NCI-H1417 (cell line): ENCODE results near the gene PARVB.

ENCODE experiments used
- DNase-seq, 3 experiments: peaks; one replicate each; lab custom pipeline; 2025; lab: John Stamatoyannopoulos, UW

Gene PARVB

GRCh38 chr22:44200451-44200850 is 176.3 kb downstream of the PARVB start:
- DNase-seq, result no peak

DNA sequence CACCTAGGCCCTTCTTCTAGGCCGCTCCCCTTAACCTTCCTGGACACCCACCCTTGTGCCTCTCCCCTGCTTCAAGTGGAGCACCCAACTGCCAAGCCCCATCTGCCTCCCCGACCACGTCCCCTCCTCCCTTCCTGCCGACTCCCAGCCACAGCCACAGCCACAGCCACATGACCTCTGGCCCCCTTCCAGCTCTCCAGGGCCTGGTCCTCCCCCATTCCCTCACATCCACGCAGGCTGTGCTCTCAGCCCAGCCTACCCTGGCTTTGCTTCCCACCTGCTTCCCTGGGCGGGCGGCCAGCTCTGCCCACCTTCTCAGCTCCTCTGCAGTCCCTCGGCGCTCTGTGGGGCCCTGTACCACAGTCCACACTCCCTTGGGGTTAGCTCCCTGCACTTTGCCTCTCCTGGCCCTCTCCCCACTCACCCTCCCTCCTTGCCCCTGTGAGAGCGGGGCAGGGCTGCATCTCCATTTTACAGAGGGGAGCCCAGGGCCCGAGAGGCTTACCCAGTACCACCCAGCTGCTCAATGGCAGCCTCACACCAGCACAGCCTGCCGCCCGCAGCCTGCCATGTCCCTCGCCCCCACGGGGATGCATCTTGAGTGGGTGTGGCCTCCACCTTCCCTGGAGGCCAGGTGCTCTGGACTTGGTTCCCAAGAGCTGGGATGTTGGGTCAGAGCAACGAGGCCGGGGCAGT is 176.9 kb downstream of the PARVB start:
- DNase-seq, result no peak

DNA sequence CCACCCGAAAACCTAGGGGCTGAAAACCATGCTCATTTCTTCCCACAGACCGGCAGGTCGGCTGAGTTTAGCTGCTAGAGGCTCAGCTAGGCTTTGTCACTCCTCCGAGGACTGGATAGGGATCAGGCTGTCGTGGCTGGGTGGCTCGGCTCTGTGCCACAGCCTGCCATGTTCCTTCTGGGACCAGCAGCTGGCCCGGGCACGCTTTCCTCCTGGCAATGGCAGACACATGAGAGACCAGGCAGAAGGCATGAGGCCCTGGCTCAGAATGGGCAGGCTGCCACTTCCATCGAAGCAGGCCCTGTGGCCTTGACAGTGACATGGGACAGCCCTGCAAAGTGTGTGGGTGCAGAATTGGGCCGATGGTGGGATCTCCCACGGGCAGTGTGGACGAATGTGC is 177.6 kb downstream of the PARVB start:
- DNase-seq, result no peak

DNA sequence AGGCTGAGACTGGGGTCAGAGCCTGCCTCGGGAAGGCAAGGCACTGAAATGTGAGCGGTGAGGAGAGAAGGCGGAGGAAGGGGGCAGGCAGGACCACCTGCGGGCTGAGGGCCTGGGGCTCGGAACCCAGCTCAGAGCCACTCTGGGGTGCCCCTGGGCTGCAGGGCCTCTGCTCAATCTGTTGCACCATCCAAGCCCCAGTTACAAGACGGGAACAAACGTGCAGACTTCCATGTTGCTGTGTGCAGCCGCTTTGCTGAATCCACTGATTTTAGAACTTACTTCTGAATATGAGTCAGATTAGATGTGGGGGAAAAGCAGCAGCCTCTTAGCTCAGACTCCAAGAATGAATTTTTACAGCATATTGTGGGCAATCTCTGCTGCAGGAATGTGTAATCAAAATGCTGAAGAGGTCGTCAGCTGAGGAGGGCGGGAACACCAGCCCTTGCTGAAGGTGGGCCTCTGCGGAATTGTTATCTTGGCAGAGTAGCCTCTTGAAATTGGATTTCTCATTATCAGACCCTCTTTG is 178.2 kb downstream of the PARVB start:
- DNase-seq, result no peak

DNA sequence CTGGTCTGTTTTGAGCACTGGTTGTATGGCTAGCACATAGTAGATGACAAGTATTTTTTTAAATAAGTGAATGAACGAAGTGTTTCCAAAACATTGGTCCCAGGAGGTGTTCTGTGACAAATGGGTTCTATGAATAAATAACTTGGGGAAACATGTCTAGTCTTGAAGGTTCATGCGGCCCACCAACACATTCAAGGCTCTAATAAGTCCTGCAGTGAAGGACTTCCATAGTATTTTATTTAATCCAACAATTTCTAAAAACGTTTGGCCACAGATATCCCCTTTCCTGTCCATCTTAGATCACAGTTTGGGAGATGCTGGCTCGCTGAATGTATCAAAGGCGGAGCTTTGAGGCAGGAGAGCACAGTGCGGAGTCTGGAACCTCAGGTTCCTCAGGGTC is 179.1 kb downstream of the PARVB start:
- no peak for DNase-seq

DNA sequence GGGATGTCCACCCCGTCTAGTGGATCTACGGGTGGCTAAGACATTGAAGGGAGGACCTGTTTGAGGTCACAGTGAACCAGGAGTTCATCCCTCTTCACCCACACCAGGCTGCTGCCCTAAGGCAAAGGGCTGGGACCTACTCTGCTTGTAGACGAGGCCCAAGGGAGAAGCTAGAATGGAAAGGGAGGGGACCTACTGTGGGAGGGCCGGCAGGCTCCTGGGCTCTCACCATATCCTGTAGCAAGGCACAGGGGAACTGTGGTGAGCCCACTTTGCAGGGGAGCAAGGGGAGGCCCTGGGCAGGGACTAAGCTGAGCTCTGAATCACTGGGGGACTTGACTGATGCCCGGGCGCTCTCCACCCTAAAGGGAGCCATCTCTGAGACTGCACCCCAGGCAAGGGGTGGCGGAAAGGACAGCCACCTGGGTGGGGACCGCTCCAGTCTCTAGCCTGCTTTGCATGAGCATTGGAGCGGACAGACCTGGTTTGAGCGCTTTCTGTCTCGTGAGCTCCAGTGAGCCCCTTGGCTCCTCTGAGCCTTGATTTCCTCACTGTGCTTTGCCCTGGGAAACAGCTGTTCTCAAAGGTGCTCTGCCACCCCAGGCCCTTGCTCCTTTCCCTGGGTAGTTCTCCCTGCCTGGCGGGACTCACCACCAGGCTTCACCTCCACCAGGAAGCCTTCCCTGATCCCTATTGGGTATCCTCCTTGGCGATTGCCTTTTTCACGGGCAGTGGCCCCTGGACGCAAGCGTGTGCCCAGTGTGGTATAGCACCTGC is 180.8 kb downstream of the PARVB start:
- no peak for DNase-seq

- DNase-seq, result no peak
Measured at GRCh38 chr22:44205516-44206329, 181.6 kb downstream of the PARVB start.

DNA sequence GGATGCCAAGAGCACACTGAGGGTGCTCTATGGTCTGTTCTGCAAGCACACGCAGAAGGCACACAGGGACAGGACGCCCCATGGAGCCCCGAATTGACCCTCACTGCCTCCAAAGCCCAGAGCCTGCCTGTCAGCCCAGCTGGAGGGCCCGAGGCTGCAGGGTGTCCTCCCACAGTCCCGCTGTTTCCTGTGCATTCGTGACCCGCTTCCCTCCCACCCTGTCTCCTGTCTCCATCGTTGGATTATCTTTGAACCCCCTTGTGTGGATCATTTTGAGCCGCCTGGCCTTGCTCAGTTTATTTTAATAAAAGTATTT is 182.2 kb downstream of the PARVB start:
- no peak for DNase-seq

DNA sequence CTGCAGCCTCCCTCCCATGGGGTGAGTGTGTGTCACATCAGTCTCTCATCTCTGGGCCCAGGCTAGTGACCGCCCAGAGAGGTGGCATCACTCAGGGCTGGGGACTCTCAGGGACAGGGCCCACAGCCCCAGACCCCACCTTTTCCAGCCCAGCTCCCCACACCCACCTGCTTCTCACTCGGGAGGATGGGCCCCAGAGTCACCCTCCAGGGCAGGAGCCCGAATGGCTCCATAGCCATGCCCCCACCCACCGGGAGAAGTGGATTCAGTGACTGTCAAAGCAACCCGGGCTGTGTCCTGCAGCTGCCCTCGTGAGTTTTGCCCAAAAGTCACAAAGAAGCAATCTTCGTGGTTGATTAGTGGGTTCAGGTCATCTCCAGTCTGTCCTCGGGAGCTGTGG is 182.6 kb downstream of the PARVB start:
- no peak for DNase-seq

DNA sequence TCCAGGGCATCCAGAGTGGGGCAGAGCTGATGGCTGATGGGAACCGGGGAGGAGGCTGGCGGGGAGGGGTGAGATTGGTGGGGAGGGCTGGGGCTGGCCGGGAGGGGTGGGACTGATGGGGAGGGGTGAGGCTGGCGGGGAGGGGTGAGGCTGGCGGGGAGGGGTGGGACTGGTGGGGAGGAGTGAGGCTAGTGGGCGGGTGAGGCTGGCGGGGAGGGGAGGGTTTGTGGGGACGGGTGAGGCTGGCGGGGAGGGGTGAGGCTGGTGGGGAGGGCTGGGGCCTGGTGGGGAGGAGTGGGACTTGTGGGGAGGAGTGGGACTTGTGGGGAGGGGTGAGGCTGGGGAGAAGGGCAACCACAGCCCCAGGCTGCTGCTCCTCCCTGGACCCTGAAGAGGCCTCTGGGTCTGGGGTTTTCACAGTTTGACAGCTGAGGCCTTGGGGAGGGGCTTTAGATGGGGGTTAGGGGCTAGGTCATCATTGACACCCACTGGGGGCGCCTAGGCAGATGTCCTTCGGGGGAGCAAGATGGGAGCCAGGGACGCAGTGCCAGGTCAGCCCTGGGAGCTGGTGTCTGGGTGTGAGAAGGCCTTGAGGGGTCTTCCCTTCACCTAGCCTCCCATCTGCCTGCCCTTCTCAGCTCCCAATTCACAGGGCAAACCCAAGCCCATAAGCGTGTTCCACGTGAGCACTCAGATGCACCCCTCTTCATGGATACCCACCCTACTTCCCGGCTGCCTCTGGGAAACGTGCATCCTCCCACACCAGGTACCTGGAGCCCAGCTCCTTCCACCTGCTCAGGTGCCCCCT is 183.3 kb downstream of the PARVB start:
- DNase-seq, result no peak

DNA sequence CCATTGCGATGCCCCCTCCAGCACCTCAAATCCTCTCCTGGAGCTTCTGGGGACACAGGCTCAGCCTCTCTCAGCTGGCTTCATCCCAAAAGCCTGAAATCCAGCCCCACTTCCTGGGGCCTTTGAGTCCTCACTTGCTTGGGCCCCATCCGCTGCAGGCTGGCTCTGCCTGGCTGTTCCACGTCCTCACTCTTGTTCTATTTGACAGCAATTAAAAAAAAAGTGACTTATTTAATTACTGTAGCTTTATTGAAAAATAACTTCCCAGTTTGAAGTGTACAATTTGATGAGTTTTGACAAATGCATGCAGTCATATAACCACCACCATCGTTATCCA is 183.8 kb downstream of the PARVB start:
- no peak for DNase-seq

DNA sequence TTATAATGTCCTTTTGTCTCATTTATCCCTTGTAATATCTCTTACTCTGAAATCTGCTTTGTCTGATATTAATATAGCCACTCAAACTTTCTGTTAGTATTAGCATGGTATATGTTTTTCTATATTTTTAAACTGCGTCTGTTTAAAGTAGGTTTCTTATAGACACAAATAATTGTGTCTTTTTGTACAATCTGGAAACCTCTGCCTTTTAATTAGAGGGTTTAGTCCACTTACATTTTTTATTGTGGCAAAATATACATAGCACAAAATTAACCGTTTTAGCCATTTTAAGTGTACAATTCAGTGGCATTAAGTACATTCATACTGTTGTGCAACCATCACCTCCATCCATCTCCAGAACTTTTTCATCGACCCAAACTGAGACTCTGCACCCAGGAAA is 185.2 kb downstream of the PARVB start:
- DNase-seq, result no peak

DNA sequence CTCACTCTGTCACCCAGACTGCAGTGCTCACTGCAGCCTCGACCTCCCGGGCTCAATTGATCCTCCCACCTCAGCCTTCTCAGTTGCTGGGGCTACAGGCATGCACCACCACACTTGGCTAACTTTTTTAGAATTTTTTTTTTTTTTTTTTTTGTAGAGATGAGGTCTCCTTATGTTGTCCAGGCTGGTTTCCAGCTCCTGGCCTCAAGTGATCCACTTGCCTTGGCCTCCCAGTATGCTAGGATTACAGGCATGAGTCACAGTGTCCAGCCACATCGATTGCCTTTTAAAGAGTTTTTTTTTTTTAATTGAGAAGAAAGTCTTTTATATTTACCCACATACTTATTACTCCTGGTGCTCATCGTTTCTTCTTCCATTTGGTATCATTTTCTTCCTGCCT is 186.6 kb downstream of the PARVB start:
- no peak for DNase-seq

DNA sequence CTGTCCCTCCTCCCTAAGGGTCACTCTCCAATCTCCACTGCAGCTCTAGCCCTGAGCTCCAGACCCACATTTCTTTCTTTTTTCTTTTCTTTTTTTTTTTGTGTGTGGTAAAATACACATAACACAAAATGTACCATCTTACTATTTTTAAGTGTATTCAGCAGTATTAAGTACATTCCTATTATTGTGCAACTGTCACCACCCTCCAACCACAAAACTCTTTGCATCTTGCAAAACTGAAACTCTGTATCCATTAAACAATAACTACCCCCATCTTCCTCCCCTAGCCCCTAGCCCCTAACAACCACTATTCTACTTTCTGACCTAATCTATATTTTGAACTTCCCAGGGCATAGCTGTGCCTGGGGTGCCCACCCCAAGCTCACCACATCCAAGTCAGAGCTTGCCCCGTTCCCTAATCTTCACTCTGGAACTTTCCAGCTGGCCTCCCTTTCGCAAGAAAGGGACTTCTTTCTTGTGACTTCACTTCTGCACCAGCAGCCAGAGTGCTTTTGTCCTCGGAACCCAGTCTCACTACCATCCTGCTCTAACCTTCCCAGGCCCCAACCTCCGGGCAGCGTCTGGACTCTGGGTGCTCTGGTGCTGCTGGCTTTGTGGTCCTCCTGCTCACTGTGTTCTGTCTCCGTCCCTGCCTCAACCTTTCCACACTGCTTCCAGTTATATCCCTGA is 187.3 kb downstream of the PARVB start:
- no peak for DNase-seq

DNA sequence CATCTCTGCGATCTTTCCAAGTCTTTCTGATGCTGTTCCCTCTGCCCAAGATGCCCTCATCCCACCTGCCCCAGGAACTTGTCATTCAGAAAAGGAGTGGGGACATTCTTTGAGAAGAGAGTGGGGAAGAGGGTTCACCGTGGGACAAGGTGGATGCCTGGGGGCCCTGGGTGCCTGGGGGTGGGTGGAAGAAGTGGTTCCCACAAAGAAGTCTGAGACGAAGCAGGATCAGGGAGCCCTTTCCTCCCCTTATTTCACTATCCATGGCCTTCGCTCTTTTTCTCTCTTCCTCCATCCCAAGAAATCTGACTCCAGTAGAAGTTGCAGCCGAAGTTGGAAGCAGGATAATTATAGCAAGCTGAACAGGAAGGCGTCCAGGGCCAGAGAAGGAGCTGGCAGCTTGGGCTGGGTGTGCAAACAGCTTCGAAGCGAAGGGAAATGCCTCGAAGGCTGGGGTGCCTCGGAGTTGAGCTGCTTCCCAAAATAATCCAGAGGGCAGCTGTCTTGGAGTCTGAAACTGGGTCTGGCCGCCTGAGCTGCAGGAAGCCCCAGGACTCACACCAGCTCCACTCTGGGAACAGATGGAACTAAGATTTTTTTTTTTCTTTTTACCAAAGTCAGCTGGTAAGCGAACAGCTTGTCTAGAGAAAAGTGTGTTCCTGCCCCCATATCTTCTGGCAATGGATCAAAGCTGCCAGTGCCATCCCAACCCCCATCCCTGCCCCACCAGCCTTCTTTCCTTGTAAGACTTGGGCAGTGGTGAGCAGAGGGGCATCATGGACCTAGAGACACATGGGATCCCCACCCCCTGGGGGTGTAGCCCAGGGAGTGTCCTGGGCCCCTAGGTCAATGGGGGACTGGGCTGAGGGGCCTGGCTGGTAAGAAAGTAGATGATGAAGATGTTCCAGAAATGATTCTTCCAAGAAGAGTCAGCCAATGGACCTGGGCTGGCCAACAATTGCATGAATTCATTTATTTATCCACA is 188.1 kb downstream of the PARVB start:
- no peak for DNase-seq

DNA sequence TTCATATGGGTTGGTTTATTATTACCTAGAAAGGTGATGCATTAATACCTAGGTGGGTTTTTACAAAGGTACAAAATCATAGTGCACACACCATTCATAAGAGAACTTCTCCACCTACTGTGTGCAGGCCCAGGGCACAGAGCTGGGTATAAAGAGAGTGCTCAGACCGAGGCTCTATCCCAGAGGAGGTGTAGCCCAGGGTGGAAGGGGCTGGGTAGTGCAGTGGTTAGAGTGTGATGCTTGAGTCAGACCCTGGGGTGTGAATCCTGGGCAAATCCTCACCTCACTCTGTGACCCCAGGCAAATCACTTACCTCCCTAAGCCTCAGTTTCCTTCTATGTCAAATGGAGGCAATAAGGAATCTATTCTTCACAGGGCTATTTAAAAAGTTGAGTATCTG is 188.8 kb downstream of the PARVB start:
- no peak for DNase-seq

DNA sequence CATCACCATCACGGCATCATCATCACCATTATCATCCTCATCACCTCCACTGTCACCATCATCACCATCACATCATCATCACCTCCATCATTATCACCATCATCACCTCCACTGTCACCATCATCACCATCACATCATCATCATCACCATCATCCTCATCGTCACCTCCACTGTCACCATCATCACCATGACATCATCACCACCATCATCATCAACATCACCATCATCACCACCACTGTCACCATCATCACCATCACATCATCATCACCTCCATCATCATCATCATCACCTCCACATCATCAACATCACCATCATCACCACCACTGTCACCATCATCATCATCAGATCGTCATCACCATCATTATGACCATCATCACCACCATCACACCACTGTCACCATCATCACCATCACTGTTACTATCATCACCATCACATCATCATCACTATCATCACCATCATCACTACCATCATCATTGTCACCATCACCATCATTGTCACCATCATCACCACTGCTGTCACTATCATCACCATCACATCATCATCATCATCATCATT is 189.5 kb downstream of the PARVB start:
- no peak for DNase-seq

GRCh38 chr22:44214187-44214586 is 190.1 kb downstream of the PARVB start:
- DNase-seq, result no peak

GRCh38 chr22:44214764-44215163 is 190.7 kb downstream of the PARVB start:
- DNase-seq, result no peak

DNA sequence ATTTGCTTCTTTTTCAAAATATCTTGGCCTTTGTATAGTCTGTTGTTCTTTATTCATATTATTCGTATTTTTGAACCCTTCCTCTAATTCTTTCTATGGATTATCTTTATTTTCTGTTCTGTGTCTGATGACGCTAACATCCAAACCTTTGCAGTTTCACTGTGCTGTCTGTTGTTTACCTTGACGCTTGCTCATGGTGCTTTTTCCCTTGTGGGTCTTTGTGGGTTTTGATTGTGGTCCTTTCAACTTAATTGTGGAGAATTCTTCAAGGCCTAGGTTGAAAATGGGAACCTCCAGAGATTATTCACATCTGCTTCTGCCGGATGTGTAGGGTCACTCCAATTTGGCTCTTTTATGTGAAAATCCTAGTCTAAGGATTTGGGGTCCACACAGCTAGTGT is 191.2 kb downstream of the PARVB start:
- no peak for DNase-seq
